Stimulated activated CD4-positive, alpha-beta T cell treated with anti-CD3 and anti-CD28 coated beads, TNF-alpha, amount 100 ng/mL, for 24 hours (primary cell): ENCODE results near the gene TBC1D8.
"Not testable (repeated sequence)": the region's sequence is repeated elsewhere in the genome, so short reads cannot be mapped to it uniquely, and the experiment has no call there.

Experiments
- DNase-seq, 3 experiments: peaks; one replicate each; pipeline ENCODE4 v3.0.0-alpha.2; 2020; ENCODE audit warnings: low read depth in 3 of 3

The TBC1D8 gene

GRCh38 chr2:101151146-101151858 lies at the start of gene TBC1D8:
TBC1D8 (minus strand) TSS chr2:101151382; CDS start chr2:101151253, 129 bp downstream.
- peak; percentile 27 to 71 (median 54) for DNase-seq

GRCh38 chr2:101200676-101201075 lies 49.5 kb upstream of the TBC1D8 start:
- no peak for DNase-seq

GRCh38 chr2:101199251-101199791 lies 48.1 kb upstream of the TBC1D8 start:
- no peak for DNase-seq

- no peak for DNase-seq
These were observed 46.6 kb upstream of the TBC1D8 start for GRCh38 chr2:101197814-101198213.

GRCh38 chr2:101197215-101197745 lies 46.1 kb upstream of the TBC1D8 start:
- DNase-seq = no peak

- no peak for DNase-seq
These were observed 44.9 kb upstream of the TBC1D8 start for GRCh38 chr2:101195871-101196661.

GRCh38 chr2:101193033-101193626 lies 41.9 kb upstream of the TBC1D8 start:
- no peak for DNase-seq

- no peak for DNase-seq
These were observed 39.8 kb upstream of the TBC1D8 start for GRCh38 chr2:101190747-101191516.

GRCh38 chr2:101188683-101189405 lies 37.7 kb upstream of the TBC1D8 start:
- DNase-seq = no peak

- no peak for DNase-seq
These were observed 35.9 kb upstream of the TBC1D8 start for GRCh38 chr2:101187131-101187530.

GRCh38 chr2:101185656-101186055 lies 34.5 kb upstream of the TBC1D8 start:
- DNase-seq = no peak

GRCh38 chr2:101185085-101185484 lies 33.9 kb upstream of the TBC1D8 start:
- DNase-seq = no peak

GRCh38 chr2:101179982-101180381 lies 28.8 kb upstream of the TBC1D8 start:
- DNase-seq = no peak

GRCh38 chr2:101176803-101177202 lies 25.6 kb upstream of the TBC1D8 start:
- no peak for DNase-seq

GRCh38 chr2:101175991-101176390 lies 24.8 kb upstream of the TBC1D8 start:
- no peak for DNase-seq

GRCh38 chr2:101173707-101174295 lies 22.6 kb upstream of the TBC1D8 start:
- DNase-seq = peak in 1 of 3 experiments; percentile 45

GRCh38 chr2:101169822-101170221 lies 18.6 kb upstream of the TBC1D8 start:
- not testable (repeated sequence) for DNase-seq

- DNase-seq = no peak
These were observed 17.5 kb upstream of the TBC1D8 start for GRCh38 chr2:101168706-101169105.

GRCh38 chr2:101167532-101167931 lies 16.4 kb upstream of the TBC1D8 start:
- DNase-seq = not testable (repeated sequence)

GRCh38 chr2:101164021-101164420 lies 12.8 kb upstream of the TBC1D8 start:
- no peak for DNase-seq
